ENCODE data around the gene CCDC86.

The CCDC86 gene

GRCh38 chr11:60852982-60853950 is 11.4 kb downstream of the CCDC86 start:
- DNase-seq (ENCODE audit: low spot score), result no peak

DNA sequence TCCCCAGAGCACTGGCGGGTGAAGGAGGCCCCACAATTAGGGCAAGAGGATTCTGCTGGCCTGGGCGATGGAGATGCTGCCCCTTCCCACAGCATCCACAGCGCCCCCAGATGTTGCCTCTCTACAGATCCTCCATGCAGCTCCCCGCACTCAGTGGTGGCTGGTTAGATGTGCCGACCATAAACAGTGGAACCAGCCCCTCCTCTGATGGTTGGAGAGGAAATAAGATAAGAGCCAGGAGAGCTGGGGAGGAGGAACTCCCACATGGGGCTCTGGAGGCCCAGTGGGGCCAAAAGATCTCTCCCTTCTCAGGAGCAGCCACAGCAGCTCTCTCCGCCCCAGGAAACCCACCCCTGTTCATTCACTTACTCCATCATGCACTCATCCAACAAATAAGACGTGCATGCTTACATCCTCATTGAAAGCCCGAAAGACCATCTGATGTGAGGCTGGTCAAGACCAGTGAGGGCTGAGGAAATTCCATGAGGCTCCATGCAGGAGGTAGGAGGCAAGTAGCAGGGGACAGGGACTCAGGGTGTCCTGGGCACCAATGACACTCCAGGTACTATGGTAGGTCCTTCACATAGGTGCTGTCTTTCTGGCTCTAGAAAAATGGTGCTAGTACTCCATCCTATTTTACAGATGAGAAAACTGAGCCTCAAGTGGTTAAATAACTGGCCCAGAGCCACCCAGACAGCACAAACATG is 12.4 kb downstream of the CCDC86 start:
- no peak for DNase-seq (ENCODE audit: low spot score)

DNA sequence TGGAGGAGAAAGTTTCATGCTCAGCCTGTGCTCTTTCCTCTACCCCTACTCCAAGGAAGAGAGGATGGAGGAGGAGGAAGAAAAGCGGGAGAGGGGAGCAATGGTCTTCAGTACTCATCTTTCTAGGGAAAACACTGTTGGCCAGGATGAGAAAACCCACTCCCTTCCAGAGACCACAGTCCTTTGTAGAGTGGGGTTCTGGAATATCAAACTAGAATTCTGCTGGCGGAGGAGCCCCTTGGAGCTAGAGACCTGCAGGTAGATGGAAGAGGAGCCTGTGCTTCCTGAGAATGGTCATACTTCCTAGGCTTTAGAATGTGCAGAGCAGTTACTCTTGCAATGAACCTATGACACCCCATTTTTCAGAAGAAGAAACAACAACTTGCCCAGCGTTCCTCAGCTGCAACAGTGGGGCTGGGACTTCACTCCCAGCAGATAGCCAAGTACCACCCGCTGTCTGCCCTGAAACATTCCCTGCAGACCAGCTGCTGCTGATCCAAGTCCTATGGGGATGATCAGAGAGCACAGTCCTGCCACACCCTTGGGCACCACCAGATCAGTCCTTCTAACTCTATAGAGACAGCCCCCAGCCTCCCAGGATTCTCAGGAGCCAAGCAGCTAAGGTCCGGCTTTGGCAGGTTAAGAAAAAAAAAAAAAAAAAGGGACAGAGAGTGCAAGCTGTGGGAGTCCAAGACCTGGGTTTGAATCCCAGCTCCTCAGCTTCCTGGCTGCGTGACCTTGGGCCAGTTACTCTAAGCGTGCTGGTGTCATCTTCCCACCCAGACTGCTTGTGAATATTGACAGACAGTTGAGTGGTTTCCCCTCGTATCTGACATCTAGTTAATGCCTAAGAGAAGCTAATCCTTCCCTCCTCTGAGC is 13.2 kb downstream of the CCDC86 start:
- no peak for DNase-seq (ENCODE audit: low spot score)

DNA sequence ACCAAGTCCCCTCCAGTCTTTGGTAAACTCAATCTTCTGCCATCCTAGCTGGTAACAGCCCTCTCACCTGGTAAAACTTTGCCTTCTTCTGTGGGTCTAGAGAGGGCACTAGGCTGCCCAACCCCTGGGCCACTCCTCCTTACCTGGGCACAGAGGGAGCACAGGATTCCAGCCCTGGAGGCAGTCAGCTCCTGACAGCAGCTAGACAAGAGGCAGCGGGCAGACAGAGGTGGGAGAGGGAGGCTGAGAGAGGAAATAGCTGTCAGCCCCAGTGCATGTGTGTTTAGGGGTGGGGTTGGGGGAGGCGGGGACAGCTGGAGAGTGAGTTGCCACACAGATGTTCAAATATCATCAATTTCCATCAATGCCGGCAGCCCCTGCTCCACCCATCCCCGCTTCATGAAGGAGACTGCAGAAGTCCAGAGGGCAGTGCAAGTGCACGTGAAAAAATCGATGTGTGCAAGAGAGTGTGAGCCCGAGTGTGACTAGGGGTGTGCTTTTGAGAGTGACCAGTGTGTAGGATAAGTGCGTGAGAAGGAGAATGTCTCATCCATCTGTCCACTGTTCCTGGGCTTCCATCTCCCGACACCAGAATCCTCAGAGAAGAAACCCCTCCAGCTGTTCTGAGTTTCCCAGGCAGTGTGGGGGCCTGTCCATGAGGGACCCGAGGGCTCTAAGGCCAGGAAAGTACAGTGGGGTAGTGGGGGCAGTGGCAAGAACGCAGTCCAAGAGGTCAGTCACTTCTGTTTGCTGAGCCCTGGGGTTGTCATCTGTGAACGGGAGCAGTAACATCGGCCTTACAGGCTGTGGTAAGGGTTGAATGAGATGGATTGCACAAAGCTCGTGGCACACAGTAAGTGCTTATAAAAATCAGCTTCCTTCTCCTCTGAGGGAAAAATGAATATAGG is 14.1 kb downstream of the CCDC86 start, which contains the start of gene PTGDR2:
PTGDR2 (minus strand) TSS at position 225 of the 908 bp plus-strand sequence. CDS start 2,228 bp downstream, outside the sequence.
- DNase-seq (ENCODE audit: low spot score), result no peak

DNA sequence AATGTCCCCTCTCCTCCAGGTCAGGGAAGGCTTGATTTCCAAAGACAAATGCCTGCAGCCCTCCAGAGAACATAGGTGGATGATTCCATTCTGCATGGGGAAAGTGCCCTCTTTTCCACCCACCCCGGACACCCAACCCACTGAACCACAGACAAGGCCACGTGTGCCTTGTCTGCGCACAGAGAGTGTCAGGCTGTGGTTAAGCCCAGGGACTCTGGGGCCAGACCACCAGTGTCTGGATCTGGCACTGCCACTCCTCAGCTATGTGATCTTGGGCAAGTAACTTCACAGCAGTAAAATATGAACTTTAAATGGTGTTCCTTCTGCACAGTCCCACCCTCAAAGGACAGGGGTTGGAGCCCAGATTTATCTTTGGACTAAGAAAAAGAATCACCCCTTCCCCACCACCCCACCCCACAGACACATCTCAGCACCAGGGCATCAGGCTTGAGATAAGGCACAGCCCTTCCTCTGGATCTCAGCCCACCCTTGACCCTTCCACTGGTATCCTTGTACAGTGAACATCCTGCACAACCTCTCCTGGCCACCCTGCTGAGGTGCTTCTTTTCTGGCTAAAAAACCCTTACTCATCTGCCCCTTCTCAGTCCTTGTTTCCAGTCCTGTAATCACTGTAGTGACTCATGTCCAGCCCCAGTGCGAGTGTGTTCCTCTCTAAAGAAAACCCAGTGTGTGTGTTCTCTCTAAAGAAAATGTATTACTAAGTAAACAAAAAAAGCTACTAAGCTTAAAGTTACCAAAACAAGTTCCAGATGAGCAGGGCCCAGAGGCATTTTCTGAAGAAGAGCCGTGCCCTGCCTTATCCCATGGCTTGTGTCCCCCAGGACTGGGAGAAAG is 15.7 kb downstream of the CCDC86 start:
- DNase-seq (ENCODE audit: low spot score), result peak; percentile 51

- DNase-seq (ENCODE audit: low spot score), result no peak
Measured at GRCh38 chr11:60858236-60858635, 16.3 kb downstream of the CCDC86 start.

DNA sequence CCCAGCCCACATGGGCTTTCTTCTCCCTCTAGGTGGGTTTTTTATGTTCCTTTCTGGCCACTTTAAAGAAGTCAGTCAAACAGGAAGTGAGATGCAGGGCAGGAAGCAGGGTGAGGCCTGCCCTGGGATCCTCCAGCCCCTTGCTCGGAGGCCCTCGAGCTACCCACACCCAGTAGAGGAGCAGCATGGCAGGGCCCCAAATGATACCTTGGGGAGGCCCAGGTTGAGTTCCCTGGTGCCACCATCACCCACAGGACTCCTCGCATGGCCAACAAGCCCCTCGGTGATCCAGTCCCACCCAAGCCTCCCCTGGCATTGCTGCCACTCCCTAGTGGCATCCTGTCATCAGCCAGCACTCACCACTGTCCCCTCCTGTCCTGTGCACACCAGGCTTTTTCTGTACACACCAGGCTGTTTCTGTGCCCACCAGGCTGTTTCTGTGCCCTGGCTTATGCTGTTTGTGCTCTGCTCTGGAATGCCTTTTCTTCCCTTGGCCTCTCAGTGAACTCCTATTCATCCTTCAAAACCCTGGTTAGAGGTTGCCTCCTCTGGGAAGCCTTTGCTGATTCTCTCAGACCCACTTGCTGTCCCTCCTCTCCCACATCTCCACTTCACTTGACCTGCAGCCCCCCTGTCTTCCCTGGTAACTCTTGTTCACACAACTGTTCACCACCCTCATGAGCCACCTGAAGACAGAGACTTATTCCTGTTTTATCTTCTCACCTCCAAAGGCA is 17.0 kb downstream of the CCDC86 start:
- DNase-seq (ENCODE audit: low spot score), result no peak

DNA sequence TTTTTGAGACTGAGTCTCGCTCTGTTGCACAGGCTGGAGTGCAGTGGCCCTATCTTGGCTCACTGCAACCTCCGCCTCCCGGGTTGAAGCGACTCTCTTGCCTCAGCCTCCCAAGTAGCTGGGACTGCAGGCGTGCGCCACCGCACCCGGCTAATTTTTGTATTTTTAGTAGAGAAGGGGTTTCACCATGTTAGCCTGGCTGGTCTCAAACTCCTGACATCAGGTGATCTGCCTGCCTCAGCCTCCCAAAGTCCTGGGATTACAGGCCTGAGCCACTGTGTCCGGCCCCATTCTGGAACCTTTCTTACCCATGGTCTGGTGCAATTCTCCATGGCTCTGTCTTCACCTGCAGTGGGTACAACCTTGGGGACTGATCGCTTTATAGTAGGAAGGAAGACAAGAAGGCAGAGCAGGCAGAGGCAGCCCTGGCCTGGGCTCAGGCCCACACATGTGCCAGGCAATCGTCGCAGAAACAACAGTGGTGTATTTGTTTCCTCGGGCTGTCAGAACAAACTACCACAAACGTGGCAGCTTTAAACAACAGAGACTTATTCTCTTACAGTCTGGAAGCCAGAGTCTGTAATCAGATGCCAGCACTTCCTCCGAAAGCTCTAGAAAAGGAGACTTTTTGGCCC is 17.8 kb downstream of the CCDC86 start:
- DNase-seq (ENCODE audit: low spot score), result no peak

DNA sequence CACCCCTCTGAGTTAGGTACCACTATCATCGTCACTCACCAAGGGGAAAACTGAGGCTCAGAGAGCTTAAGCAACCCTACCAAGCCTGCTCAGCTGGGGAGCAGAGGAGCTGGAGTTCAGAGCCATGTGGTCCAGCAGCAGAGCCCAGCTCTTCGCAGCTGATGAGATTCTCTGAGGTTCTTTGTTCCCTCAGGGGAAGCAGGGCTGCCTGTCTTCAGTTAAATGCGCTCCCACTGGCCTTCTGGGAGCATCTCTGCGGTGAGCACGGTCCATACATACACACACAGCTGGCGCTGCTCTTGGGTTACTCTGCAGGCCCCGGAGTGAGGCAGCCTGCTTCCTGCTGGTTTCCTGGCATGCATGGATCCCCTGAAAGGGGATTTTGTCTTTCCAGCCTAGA is 19.0 kb downstream of the CCDC86 start:
- DNase-seq (ENCODE audit: low spot score), result no peak

DNA sequence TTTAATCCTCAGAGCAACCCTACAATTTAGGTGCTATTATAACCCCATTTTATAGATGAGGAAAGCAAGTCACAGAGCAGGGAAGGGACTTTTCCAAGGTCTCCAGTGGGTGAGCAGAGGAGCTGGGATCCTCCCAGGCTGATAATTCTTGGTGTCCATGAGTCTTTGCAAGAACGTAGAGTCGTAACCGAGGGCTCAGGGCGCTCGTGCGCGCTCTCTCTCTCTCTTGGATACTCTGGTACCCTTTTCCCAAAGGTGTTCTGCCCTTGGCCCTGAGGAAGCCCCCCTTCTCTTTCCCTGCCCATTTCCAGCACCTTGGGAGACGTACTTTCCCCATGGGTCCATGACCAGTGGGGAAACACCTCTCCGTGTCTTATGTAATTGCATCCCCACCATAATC is 20.3 kb downstream of the CCDC86 start:
- no peak for DNase-seq (ENCODE audit: low spot score)

DNA sequence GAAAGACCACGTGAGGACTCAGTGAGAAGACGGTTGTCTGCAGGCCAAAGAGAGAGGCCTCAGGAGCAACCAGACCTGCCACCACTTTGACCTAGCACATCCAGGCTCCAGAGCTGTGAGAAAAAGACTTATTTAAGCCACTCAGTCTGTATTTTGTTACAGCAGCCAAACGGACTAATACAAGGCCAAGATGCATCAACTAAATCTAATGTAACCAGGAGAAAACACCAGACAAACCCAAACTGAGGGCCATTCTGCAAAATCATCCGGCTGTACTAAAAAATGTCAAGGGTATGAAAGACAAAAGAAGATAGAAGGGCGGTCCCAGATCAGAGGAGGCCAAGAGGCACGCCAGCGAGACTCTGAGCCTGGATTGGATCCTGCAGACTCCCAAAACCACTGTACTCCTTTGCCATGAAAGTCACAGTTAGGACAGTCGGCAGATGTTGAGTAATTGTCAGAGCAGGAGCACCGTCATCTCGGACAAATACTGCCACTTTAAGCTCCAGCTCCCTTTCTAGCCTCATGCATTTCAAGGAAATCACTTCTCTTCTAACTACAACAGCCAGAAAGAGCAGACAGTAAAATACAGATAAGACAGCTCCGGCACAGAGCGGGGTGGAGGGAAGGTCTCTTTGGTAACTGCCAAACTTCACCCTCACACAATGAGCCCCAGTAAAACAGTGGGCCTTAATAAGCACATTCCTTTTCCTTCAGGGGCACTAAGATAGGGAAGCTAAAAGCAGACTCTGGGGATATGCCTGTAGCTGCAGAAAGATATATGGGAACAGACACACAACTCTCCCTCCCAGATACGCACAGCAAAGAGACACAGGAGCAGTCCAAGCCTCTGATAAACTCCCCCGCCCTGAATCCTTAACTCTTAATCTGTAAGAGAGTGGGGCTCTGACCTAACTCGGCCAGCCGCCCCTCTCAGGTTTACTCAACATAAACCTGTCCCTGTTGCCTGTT is 21.9 kb downstream of the CCDC86 start:
- DNase-seq (ENCODE audit: low spot score), result no peak

DNA sequence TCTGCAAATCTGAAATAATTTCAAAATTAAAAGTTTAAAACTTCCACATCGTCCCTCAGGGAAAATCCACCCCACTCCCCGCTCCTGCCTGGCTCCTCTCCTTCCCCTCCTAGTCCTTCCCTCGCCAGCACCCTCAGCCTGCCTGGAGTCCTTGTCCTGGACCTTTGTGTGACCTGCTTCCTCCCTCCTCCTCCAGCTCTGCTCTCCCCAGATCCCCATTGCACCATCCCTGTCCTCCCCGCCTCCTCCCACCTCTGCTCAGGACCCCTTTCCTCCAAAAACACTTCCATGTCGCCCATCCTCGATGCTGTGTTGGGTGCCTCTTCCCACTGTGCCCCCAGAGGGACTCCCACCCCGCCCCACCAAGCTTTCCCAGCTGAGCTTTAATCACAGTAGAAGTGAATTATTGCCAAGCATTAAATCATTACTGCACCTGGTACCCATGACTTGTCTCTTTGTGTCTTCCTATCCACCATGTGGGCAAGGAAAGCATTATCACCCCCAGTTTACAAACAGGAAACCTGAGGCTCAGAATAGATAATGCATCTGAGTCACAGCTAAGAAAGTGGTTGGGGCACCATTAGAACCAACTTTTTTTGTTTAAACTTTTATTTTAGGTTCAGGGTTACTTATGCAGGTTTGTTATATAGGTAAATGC is 23.1 kb downstream of the CCDC86 start:
- no peak for DNase-seq (ENCODE audit: low spot score)

DNA sequence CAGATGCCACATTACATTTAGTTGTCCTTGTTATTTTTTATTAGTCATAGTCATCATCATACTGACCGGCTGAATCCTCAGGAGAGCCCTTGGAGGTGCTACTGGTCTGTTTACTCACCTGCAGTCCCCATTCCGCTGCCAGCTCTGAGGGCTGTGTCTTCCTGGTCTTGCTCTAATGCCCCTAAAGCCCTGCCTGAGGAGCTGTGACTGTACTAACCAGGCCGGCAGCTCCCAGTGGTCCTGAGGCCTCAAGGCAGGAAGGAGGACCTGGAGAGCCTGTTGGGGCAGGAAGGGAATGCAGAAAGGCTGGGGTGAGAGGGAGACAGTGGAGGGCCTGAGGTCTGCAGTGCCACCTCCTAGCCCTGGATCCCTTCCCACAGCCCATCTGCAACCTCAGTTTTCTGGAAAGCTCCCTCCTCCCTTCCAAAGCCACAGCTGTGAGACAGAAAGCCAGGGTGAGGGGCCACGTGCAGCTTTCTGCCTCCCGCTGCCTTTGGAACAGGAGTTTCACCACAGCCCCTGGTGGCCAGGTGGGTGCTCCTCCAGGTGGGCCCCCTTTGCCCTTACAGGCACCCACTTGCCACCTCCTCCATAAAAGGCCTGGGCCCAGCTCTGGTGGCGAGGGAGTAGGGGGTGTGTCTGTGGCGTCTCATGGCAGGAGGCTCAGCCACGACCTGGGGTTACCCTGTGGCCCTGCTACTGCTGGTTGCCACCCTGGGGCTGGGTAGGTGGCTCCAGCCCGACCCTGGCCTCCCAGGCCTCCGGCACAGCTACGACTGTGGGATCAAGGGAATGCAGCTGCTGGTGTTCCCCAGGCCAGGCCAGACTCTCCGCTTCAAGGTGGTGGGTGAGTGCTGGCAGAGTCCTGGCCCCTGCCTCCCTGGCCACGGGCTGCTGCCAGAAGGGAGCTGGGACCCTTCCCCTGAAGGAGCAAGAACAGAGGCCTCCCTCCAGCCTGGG is 25.3 kb downstream of the CCDC86 start, which contains the start of gene ZP1:
ZP1 (plus strand) TSS at position 632 of the 960 bp plus-strand sequence; CDS start at position 652, 20 bp downstream.
- DNase-seq (ENCODE audit: low spot score), result no peak

GRCh38 chr11:60867871-60868681 is 26.2 kb downstream of the CCDC86 start:
- no peak for DNase-seq (ENCODE audit: low spot score)
